Measurements from ENCODE around the gene IQSEC1. TPM values are rescaled to one million over a fixed set of nuclear protein-coding genes. Genes with fewer than 3 reads are reported as not detected.

IQSEC1 gene
- total and polyA plus RNA-seq, 2 donors (not counting 3 experiments of a cell fraction or from before 2014, with no cell fraction given), result 5.2 to 18.0 TPM

GRCh38 chr3:13005301-13005700, 67.9 kb downstream of the IQSEC1 start:
- dilution Hi-C loops (cut with MboI; ENCODE audit: extremely low pct_ligation_motif_present, low sequenced_read_pairs) (no loop called here), intact Hi-C loops (cut with micrococcal nuclease) (no loop called here)
- Histone ChIP-seq H3K79me2 (ENCODE audit: control insufficient read depth, insufficient read depth, low read length) (no peaks in the 10 kb centered on the region), H3K9me1 (replicated peaks; ENCODE audit: control insufficient read depth, extremely low read depth, insufficient read depth, low read length) (no peaks in the 10 kb centered on the region), H3K9ac (replicated peaks; ENCODE audit: extremely low read depth, insufficient read depth, low read length) (no peak overlapping the region), H3K4me3 (replicated peaks in 1 of 3; ENCODE audit: insufficient read depth in 1 of 3, low read depth in 1 of 3, low read length in 3 of 3) (no peak overlapping the region), H2AFZ (ENCODE audit: low read depth, low read length) (no peak overlapping the region), H3K9me3 (replicated peaks; ENCODE audit: control insufficient read depth, insufficient read depth, low read length) (no peaks in the 10 kb centered on the region), H3K27ac (ENCODE audit: insufficient read depth, low read depth, low read length) (no peak overlapping the region), H3K4me1 (ENCODE audit: control insufficient read depth, extremely low read depth, insufficient read depth, low read length) (peaks cover 8% of the 10 kb centered on the region), H4K20me1 (replicated peaks; ENCODE audit: control insufficient read depth, extremely low read depth, insufficient read depth, low read length) (no peaks in the 10 kb centered on the region), H3K27me3 (ENCODE audit: control insufficient read depth in 2 of 2, insufficient read depth in 2 of 2, low read length in 2 of 2) (peaks cover 3 to 4% of the 10 kb centered on the region in 2 experiments), H3K4me2 (ENCODE audit: insufficient read depth, low read length) (no peak overlapping the region), H3K36me3 (ENCODE audit: control insufficient read depth in 2 of 2, extremely low read depth in 1 of 2, insufficient read depth in 2 of 2, low read length in 2 of 2) (no peaks in the 10 kb centered on the region)
- DNase-seq (ENCODE audit: low read depth, low spot score), result no peak
- POLR2A ChIA-PET, result interaction anchor here (0.5 to 0.6 kb wide), 2 partner anchors 109 to 136 kb away, joined by 3 to 6 read pairs; no protein-coding TSS in a partner anchor
- TF ChIP-seq MYC (IDR thresholded peaks at IDR 0.05; ENCODE audit: low read depth, low read length) (no peak), POLR2AphosphoS5 (IDR thresholded peaks at IDR 0.05; ENCODE audit: insufficient read depth, low read depth, low read length) (no peak), FOS (IDR thresholded peaks at IDR 0.05; ENCODE audit: borderline replicate concordance, insufficient read depth, low read length) (no peak), GATA2 (IDR thresholded peaks at IDR 0.05; ENCODE audit: insufficient read depth, insufficient read length, low read depth, low read length) (no peak), POLR2A (IDR thresholded peaks at IDR 0.05; ENCODE audit: low read depth, low read length) (no peak), EZH2 (IDR thresholded peaks at IDR 0.05; ENCODE audit: borderline replicate concordance, low read depth, low read length, severe bottlenecking) (no peak), JUN (IDR thresholded peaks at IDR 0.05; ENCODE audit: borderline replicate concordance, insufficient read depth, insufficient read length, low read depth) (no peak), CTCF (IDR thresholded peaks at IDR 0.05; ENCODE audit: extremely low read depth in 1 of 2, insufficient read depth in 1 of 2, low read depth in 1 of 2, low read length in 2 of 2) (no peak)
- TF ChIP-seq, protein P1, sequence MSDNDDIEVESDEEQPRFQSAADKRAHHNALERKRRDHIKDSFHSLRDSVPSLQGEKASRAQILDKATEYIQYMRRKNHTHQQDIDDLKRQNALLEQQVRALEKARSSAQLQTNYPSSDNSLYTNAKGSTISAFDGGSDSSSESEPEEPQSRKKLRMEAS (IDR thresholded peaks at IDR 0.05; ENCODE audit: insufficient read depth, insufficient read length), result no peak
- no peak for FAIRE-seq
- BruUV-seq (replicated peaks), result no TSS peak
- CTCF ChIA-PET, result interaction anchor here (0.8 to 3.8 kb wide), 4 partner anchors 10 to 23 kb away, joined by 5 to 28 read pairs (median 8); no protein-coding TSS in a partner anchor
